BE2C (cell line): ENCODE data around the gene PCDHGB4.

ENCODE experiments used
- DNase-seq: peaks from one replicate; pipeline ENCODE4 v3.0.0-alpha.2; 2020
- H3K27me3 ChIP-seq: fragments of 250-450 bp; sonication (Bioruptor Pico); 2 replicates; pipeline ENCODE4 v1.5.1; 2020; ENCODE audit warnings: mild to moderate bottlenecking
- H3K36me3 ChIP-seq: fragments of 250-450 bp; sonication (Bioruptor Pico); 2 replicates; pipeline ENCODE4 v1.5.1; 2020; ENCODE audit warnings: mild to moderate bottlenecking
- H3K4me1 ChIP-seq: fragments of 250-450 bp; sonication (Bioruptor Pico); 2 replicates; pipeline ENCODE4 v1.5.1; 2020
- H3K4me3 ChIP-seq: 2 replicates; pipeline ENCODE4 v1.5.1; 2011; ENCODE audit warnings: low read depth, low read length
- H3K9me3 ChIP-seq: fragments of 250-450 bp; sonication (Bioruptor Pico); 2 replicates; pipeline ENCODE4 v1.5.1; 2020
- TF ChIP-seq, protein P1 (sequence below): IDR thresholded peaks from 2 replicates; pipeline ENCODE4 v1.5.1; 2012; ENCODE audit warnings: mild to moderate bottlenecking, low read depth, low read length

PCDHGB4 gene

DNA sequence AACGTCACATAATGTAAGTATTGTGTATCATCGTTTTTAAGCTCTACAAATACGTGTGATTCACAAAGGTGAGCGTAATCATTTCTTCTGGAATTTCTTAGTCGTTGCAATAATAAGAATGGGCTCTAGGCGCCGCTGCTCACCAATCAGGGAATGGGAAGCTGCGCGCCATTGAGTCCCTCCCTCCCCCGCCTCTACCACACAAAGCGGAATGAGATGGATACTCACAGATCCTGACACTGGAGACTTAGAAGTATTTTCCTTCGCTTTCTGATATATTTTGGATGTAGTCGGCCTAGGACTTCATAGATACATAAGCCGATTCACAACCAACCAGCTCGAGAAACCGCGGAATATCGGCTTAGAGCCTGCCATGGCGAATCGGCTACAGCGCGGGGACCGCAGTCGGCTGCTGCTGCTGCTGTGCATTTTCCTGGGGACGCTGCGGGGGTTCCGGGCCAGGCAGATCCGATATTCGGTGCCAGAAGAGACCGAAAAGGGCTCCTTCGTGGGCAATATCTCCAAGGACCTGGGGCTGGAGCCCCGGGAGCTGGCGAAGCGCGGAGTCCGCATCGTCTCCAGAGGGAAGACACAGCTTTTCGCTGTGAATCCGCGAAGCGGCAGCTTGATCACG lies 33.5 kb downstream of the PCDHGB4 start, which contains the start of gene PCDHGA11:
Gene PCDHGA11, plus strand, starts transcription at position 197 of the 634 bp plus-strand sequence. Its CDS starts 177 bp downstream, at position 374.
- Histone ChIP-seq H3K27me3 (no peaks in the 10 kb centered on the region), H3K4me3 (no peak within 1 kb of the TSS), H3K36me3 (peaks cover 8% of the 10 kb centered on the region; the same call in 1 of the 2 replicates), H3K9me3 (no peaks in the 10 kb centered on the region; the same call in 1 of the 2 replicates), H3K4me1 (no peaks in the 10 kb centered on the region)
- TF ChIP-seq, protein P1, sequence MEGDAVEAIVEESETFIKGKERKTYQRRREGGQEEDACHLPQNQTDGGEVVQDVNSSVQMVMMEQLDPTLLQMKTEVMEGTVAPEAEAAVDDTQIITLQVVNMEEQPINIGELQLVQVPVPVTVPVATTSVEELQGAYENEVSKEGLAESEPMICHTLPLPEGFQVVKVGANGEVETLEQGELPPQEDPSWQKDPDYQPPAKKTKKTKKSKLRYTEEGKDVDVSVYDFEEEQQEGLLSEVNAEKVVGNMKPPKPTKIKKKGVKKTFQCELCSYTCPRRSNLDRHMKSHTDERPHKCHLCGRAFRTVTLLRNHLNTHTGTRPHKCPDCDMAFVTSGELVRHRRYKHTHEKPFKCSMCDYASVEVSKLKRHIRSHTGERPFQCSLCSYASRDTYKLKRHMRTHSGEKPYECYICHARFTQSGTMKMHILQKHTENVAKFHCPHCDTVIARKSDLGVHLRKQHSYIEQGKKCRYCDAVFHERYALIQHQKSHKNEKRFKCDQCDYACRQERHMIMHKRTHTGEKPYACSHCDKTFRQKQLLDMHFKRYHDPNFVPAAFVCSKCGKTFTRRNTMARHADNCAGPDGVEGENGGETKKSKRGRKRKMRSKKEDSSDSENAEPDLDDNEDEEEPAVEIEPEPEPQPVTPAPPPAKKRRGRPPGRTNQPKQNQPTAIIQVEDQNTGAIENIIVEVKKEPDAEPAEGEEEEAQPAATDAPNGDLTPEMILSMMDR = peak; percentile 47
- DNase-seq = peak; percentile 51

DNA sequence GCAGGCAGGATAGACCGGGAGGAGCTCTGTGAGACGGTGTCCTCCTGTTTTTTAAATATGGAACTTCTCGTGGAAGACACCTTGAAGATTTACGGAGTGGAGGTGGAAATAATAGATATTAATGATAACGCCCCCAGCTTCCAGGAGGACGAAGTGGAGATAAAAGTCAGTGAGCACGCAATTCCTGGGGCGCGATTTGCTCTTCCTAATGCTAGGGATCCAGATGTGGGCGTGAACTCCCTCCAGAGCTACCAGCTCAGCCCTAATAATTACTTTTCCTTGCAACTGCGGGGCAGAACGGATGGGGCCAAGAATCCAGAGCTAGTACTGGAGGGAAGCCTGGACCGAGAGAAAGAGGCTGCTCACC lies 34.0 kb downstream of the PCDHGB4 start:
- TF ChIP-seq, protein P1 = no peak
- no peak overlapping the region for H3K4me3 ChIP-seq
- H3K27me3 ChIP-seq = no peaks in the 10 kb centered on the region
- H3K9me3 ChIP-seq = no peaks in the 10 kb centered on the region; the same call in 1 of the 2 replicates
- no peaks in the 10 kb centered on the region for H3K4me1 ChIP-seq
- peaks cover 8% of the 10 kb centered on the region; the same call in 1 of the 2 replicates for H3K36me3 ChIP-seq
- no peak for DNase-seq

DNA sequence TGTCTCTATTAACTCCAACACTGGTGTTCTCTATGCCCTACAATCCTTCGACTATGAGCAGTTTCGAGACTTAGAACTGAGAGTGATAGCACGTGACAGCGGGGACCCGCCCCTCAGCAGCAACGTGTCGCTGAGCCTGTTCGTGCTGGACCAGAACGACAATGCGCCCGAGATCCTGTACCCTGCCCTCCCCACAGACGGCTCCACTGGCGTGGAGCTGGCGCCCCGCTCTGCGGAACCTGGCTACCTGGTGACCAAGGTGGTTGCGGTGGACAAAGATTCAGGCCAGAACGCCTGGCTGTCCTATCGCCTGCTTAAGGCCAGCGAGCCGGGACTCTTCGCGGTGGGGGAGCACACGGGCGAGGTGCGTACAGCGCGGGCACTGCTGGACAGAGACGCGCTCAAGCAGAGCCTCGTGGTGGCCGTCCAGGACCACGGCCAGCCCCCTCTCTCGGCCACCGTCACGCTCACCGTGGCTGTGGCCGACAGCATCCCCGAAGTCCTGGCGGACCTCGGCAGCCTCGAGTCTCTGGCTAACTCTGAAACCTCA lies 35.3 kb downstream of the PCDHGB4 start:
- no peaks in the 10 kb centered on the region for H3K27me3 ChIP-seq
- peaks cover 5% of the 10 kb centered on the region; the same call in 1 of the 2 replicates for H3K9me3 ChIP-seq
- TF ChIP-seq, protein P1 = no peak
- DNase-seq = no peak
- no peak overlapping the region for H3K4me3 ChIP-seq
- peaks cover 13% of the 10 kb centered on the region; the same call in 1 of the 2 replicates for H3K36me3 ChIP-seq
- H3K4me1 ChIP-seq = no peaks in the 10 kb centered on the region

DNA sequence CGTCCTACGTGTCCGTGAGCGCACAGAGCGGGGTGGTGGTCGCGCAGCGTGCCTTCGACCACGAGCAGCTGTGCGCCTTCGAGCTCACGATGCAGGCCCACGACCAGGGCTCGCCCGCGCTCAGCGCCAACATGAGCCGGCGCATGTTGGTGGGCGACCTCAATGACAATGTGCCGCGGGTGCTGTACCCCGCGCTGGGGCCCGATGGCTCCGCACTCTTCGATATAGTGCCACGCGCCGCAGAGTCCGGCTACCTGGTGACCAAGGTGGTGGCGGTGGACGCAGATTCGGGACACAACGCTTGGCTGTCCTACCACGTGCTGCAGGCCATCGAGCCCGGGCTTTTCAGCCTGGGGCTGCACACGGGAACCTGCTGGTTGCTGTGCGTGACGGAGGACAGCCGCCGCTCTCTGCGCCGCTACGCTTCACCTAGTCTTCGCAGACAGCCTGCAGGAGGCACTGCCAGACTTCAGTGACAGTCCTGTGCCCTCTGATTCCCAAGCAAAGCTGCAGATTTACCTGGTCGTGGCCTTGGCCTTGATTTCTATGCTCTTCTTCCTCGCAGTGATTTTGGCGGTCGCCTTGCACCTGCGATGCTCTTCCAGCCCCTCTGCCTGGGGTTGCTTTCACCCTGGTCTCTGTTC lies 40.4 kb downstream of the PCDHGB4 start:
- H3K36me3 ChIP-seq = peaks cover 13% of the 10 kb centered on the region; the same call in 1 of the 2 replicates
- no peaks in the 10 kb centered on the region for H3K4me1 ChIP-seq
- TF ChIP-seq, protein P1 = no peak
- DNase-seq = no peak
- H3K9me3 ChIP-seq = peaks cover 9% of the 10 kb centered on the region; the same call in 1 of the 2 replicates
- H3K4me3 ChIP-seq = no peak overlapping the region
- no peaks in the 10 kb centered on the region for H3K27me3 ChIP-seq

DNA sequence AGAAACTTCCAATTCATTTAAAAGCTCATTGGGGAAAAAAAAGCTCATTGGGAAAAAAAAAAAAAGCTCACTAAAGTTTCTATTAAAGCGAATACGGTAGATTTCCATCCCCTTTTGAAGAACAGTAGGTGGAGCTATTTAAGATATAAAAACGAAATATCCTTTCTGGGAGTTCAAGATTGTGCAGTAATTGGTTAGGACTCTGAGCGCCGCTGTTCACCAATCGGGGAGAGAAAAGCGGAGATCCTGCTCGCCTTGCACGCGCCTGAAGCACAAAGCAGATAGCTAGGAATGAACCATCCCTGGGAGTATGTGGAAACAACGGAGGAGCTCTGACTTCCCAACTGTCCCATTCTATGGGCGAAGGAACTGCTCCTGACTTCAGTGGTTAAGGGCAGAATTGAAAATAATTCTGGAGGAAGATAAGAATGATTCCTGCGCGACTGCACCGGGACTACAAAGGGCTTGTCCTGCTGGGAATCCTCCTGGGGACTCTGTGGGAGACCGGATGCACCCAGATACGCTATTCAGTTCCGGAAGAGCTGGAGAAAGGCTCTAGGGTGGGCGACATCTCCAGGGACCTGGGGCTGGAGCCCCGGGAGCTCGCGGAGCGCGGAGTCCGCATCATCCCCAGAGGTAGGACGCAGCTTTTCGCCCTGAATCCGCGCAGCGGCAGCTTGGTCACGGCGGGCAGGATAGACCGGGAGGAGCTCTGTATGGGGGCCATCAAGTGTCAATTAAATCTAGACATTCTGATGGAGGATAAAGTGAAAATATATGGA lies 43.0 kb downstream of the PCDHGB4 start, which contains the start of gene PCDHGA12:
Gene PCDHGA12, plus strand, starts transcription at position 176 of the 782 bp plus-strand sequence. Its CDS starts 253 bp downstream, at position 429.
- TF ChIP-seq, protein P1 = peak; percentile 14
- H3K4me3 ChIP-seq = no peak within 1 kb of the TSS
- no peak for DNase-seq
- H3K36me3 ChIP-seq = peaks cover 13% of the 10 kb centered on the region; the same call in 1 of the 2 replicates
- peaks cover 9% of the 10 kb centered on the region; the same call in 1 of the 2 replicates for H3K9me3 ChIP-seq
- H3K27me3 ChIP-seq = no peaks in the 10 kb centered on the region
- H3K4me1 ChIP-seq = no peaks in the 10 kb centered on the region
